A673 (cell line): ENCODE results near the gene FADS3. TPM values are rescaled to one million over a fixed set of nuclear protein-coding genes. Genes with fewer than 3 reads are reported as not detected.
A peak's percentile ranks its signal among the peaks of the same experiment; 100 is the strongest.

Experiments used
- BruUV-seq: library from RNA; stranded (reverse); fragments of 400-500 nt; replicated peaks from 2 replicates; lab custom pipeline; 2021; lab: Mats Ljungman, UMichigan
- CTCF ChIA-PET: fragments of 300-600 bp; sonication (Branson Sonifier 250); formaldehyde crosslinking; loops from one replicate; lab custom pipeline; 2022; ENCODE audit warnings: antibody characterized with exemption; lab: Charles Lee
- POLR2A ChIA-PET: fragments of 300-600 bp; sonication (Branson Sonifier 250); formaldehyde crosslinking; loops from one replicate; lab custom pipeline; 2022; ENCODE audit warnings: antibody characterized with exemption; ENCODE audit not compliant: low non-redundant PET; lab: Charles Lee
- DNase-seq: peaks from one replicate; pipeline ENCODE4 v3.0.0-alpha.2; 2015; ENCODE audit warnings: low spot score
- H3K27ac ChIP-seq: fragments of 200-600 bp; sonication (generic); 2 replicates; pipeline ENCODE4 v1.5.1; 2016; ENCODE audit warnings: mixed run types, low read depth, mild to moderate bottlenecking, mixed read lengths, antibody characterized with exemption, low read length; ENCODE audit not compliant: poor library complexity, severe bottlenecking
- H3K27me3 ChIP-seq: fragments of 200-600 bp; sonication (generic); replicated peaks from 2 replicates; pipeline ENCODE4 v1.6.1; 2017; ENCODE audit warnings: mixed run types, low read depth, mild to moderate bottlenecking, mixed read lengths, antibody characterized with exemption, low read length; ENCODE audit not compliant: insufficient read depth, poor library complexity
- H3K36me3 ChIP-seq: fragments of 200-600 bp; sonication (generic); 2 replicates; pipeline ENCODE4 v1.6.1; 2016; ENCODE audit warnings: mixed run types, mild to moderate bottlenecking, mixed read lengths, antibody characterized with exemption, low read length; ENCODE audit not compliant: insufficient read depth, poor library complexity, severe bottlenecking
- H3K4me1 ChIP-seq: fragments of 200-600 bp; sonication (generic); 2 replicates; pipeline ENCODE4 v1.6.1; 2017; ENCODE audit warnings: mixed run types, mild to moderate bottlenecking, mixed read lengths, antibody characterized with exemption, low read length; ENCODE audit not compliant: insufficient read depth, poor library complexity, severe bottlenecking
- H3K4me3 ChIP-seq: fragments of 200-600 bp; sonication (generic); 2 replicates; pipeline ENCODE4 v1.5.1; 2016; ENCODE audit warnings: low read depth, mixed run types, mild to moderate bottlenecking, mixed read lengths, low read length; ENCODE audit not compliant: poor library complexity, severe bottlenecking
- H3K9me3 ChIP-seq: fragments of 200-600 bp; sonication (generic); 2 replicates; pipeline ENCODE4 v1.6.1; 2016; ENCODE audit warnings: mixed run types, low read depth, mild to moderate bottlenecking, mixed read lengths, antibody characterized with exemption, low read length; ENCODE audit not compliant: poor library complexity, severe bottlenecking
- CTCF ChIP-seq: fragments of 300-800, 200-600 bp; sonication (generic); conservative IDR thresholded peaks from 2 replicates; pipeline ENCODE4 v1.5.1; 2017; ENCODE audit warnings: low read depth, mild to moderate bottlenecking, antibody characterized with exemption, low read length, moderate library complexity, mixed read lengths
- EZH2 ChIP-seq: fragments of 200-600 bp; sonication (generic); IDR thresholded peaks from 2 replicates; pipeline ENCODE4 v1.6.1; 2017; ENCODE audit warnings: borderline replicate concordance, low read depth, mild to moderate bottlenecking, mixed read lengths, antibody characterized with exemption, low read length; ENCODE audit not compliant: poor library complexity, severe bottlenecking
- intact Hi-C: fragments of 100-400 bp; cut with micrococcal nuclease; formaldehyde crosslinking; loops from one replicate; pipeline ENCODE4 v1.10.0; 2022; ENCODE audit not compliant: unreplicated experiment
- total RNA-seq: library from RNA; stranded (reverse); gene quantifications from 2 replicates; pipeline ENCODE4 v1.2.3, GENCODE V29; 2021

The FADS3 gene
- total RNA-seq, 1 experiment from 2014 or later, result 23.3 TPM

GRCh38 chr11:61873588-61874376 lies 17.6 kb downstream of the FADS3 start:
- BruUV-seq, result no TSS peak
- Histone ChIP-seq H3K36me3 (no peaks in the 10 kb centered on the region), H3K9me3 (no peaks in the 10 kb centered on the region), H3K4me3 (no peak overlapping the region), H3K27me3 (no peaks in the 10 kb centered on the region), H3K4me1 (peaks cover 20% of the 10 kb centered on the region), H3K27ac (no peak overlapping the region)
- intact Hi-C loops, result loop anchor here (5.0 to 10.0 kb wide), 2 partner anchors 76 to 441 kb away; no protein-coding TSS in a partner anchor
- ChIA-PET POLR2A (no interaction called here), CTCF (no interaction called here)
- no peak for DNase-seq
- no peak for TF ChIP-seq EZH2
- TF ChIP-seq CTCF, result no peak

- Histone ChIP-seq H3K9me3 (no peaks in the 10 kb centered on the region), H3K4me3 (no peak overlapping the region), H3K4me1 (peaks cover 20% of the 10 kb centered on the region), H3K27ac (no peak overlapping the region), H3K36me3 (no peaks in the 10 kb centered on the region), H3K27me3 (no peaks in the 10 kb centered on the region)
- ChIA-PET POLR2A (no interaction called here), CTCF (no interaction called here)
- no peak for DNase-seq
- TF ChIP-seq CTCF (no peak), EZH2 (no peak)
- no TSS peak for BruUV-seq
- intact Hi-C loops, result loop anchor here (5.0 to 10.0 kb wide), 2 partner anchors 76 to 442 kb away; no protein-coding TSS in a partner anchor
These were observed 18.3 kb downstream of the FADS3 start for GRCh38 chr11:61872935-61873565.

GRCh38 chr11:61871158-61871597 lies 20.2 kb downstream of the FADS3 start:
- BruUV-seq, result no TSS peak
- peak; percentile 93 for DNase-seq
- ChIA-PET CTCF (interaction anchor here (1.1 to 3.4 kb wide), 5 partner anchors 14 to 239 kb away, joined by 3 to 43 read pairs (median 8); no protein-coding TSS in a partner anchor), POLR2A (no interaction called here)
- no peaks in the 10 kb centered on the region for H3K27me3 ChIP-seq
- no peaks in the 10 kb centered on the region for H3K9me3 ChIP-seq
- peak overlapping the region; percentile 10 for H3K4me3 ChIP-seq
- peak overlapping the region; percentile 70 for H3K27ac ChIP-seq
- TF ChIP-seq CTCF, result peak; percentile 100
- TF ChIP-seq EZH2, result no peak
- intact Hi-C loops, result loop anchor here (1.0 to 10.0 kb wide), 5 partner anchors 74 to 444 kb away; no protein-coding TSS in a partner anchor
- peaks cover 10% of the 10 kb centered on the region for H3K36me3 ChIP-seq
- H3K4me1 ChIP-seq, result peaks cover 20% of the 10 kb centered on the region
